Neutrophil (primary cell): ENCODE data around the gene TNIK.

Experiments
- H3K27ac ChIP-seq: fragments of 200-600 bp; sonication (generic); 2 replicates; pipeline ENCODE4 v1.5.1; 2016; ENCODE audit warnings: mild to moderate bottlenecking, moderate library complexity
- H3K27me3 ChIP-seq: fragments of 200-600 bp; sonication (generic); 2 replicates; pipeline ENCODE4 v1.6.0; 2016; ENCODE audit warnings: mild to moderate bottlenecking
- H3K36me3 ChIP-seq: fragments of 200-600 bp; sonication (generic); 2 replicates; pipeline ENCODE4 v1.5.1; 2017
- H3K4me1 ChIP-seq, 2 experiments: fragments of 200-600 bp in 1 of 2; sonication (generic) in 1 of 2; 1 replicate in 1 of 2; 2 replicates in 1 of 2; pipeline versions ENCODE4 v1.5.1 to v1.6.1; 2013 to 2016; ENCODE audit warnings: low read depth in 1 of 2, low read length in 1 of 2, mild to moderate bottlenecking in 1 of 2, moderate library complexity in 1 of 2; ENCODE audit not compliant: control insufficient read depth in 1 of 2, insufficient read depth in 1 of 2
- H3K4me3 ChIP-seq, 2 experiments: fragments of 200-600 bp in 1 of 2; sonication (generic) in 1 of 2; 1 replicate in 1 of 2; 2 replicates in 1 of 2; pipeline ENCODE4 v1.5.1; 2013 to 2016; ENCODE audit warnings: low read depth in 1 of 2, low read length in 1 of 2, mild to moderate bottlenecking in 1 of 2, moderate library complexity in 1 of 2
- H3K9me3 ChIP-seq: fragments of 200-600 bp; sonication (generic); 2 replicates; pipeline ENCODE4 v1.5.1; 2016
- CTCF ChIP-seq: fragments of 200-600 bp; sonication (generic); IDR thresholded peaks from 2 replicates; pipeline ENCODE4 v1.5.1; 2016; ENCODE audit warnings: antibody characterized with exemption

Gene TNIK

DNA sequence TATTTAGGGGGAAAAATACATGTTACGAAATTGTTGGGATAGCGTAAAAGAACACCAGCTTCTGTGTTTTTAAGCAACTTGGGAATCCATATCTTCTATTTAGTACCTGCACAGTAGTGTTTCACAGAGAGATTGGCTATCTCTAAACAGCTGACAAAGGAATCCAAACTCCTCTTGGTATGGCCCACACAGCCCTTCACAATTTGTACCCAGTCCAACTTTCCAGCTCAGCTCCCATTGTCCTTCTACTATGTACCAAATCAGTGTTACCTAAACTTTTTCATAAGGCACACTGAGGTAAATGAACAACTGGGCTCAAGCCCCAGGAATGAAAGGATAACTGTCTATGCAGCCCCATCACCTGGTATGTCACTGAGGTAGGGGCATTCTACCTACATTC lies 61.9 kb downstream of the TNIK start:
- no peak for TF ChIP-seq CTCF

GRCh38 chr3:171397089-171397488 lies 63.1 kb downstream of the TNIK start:
- no peak for TF ChIP-seq CTCF
- H3K27me3 ChIP-seq, result no peaks in the 10 kb centered on the region
- H3K4me1 ChIP-seq, result no peaks in the 10 kb centered on the region
- no peak overlapping the region for H3K4me3 ChIP-seq
- H3K27ac ChIP-seq, result no peak overlapping the region
- no peaks in the 10 kb centered on the region for H3K36me3 ChIP-seq
- H3K9me3 ChIP-seq, result no peaks in the 10 kb centered on the region

More for the DNA sequence above, 61.9 kb downstream of the TNIK start:
- Histone ChIP-seq H3K36me3 (no peaks in the 10 kb centered on the region), H3K27ac (no peak overlapping the region), H3K9me3 (no peaks in the 10 kb centered on the region), H3K27me3 (no peaks in the 10 kb centered on the region), H3K4me1 (no peaks in the 10 kb centered on the region), H3K4me3 (no peak overlapping the region)

DNA sequence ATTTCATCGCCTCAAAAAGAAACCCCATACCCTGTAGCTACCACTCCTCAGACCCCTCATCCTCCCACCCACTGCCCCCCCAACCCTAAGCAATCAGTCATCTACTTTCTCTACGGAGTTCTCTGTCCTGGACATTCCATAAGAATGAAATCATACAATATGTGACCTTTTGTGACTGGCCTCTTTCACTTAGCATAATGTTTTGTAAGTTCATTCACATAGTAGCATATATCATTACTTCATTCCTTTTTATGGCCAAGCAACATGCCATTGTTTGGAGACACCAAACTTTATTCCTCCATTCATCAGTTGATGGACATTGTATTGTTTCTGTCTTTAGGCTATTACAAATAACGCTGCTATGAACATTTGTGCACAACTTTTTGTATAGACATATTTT lies 64.2 kb downstream of the TNIK start:
- Histone ChIP-seq H3K9me3 (no peaks in the 10 kb centered on the region), H3K4me3 (no peak overlapping the region), H3K27ac (no peak overlapping the region), H3K27me3 (no peaks in the 10 kb centered on the region), H3K36me3 (no peaks in the 10 kb centered on the region), H3K4me1 (no peaks in the 10 kb centered on the region)
- TF ChIP-seq CTCF, result no peak

DNA sequence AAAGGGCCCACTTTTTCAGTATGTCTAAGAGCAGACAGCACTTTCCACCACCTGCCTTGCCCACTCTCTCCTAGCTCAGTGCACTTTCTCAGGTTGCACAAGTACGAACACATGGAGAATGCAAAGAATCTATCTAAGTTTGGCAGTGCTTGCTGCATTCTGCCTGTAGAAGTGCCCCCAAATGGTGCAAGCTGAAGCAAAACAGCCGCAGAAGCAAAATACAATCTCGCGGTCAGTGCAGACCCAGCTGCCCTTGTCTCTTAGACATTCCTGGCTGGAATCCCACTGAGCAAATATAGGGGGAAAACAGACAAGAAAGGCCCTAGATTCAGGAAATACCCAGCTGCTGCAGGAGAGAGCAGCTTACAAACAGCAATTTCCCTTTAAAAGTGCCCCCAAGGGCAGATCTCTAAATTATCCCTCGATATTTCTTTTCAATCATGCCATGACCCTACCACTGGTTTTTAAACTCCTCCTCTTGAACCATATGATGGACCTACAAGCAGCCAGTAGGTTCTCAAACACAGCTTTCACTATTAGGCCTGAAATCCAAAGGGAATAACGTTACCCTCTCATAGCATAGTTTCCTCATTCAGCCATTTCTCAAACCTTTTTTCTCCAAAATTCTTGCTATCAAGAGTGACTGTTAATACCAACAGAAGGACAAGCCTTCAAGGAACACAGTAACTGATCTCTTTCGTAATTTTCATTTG lies 67.0 kb downstream of the TNIK start:
- H3K27me3 ChIP-seq, result no peaks in the 10 kb centered on the region
- no peaks in the 10 kb centered on the region for H3K9me3 ChIP-seq
- no peak overlapping the region for H3K4me3 ChIP-seq
- no peaks in the 10 kb centered on the region for H3K36me3 ChIP-seq
- no peak overlapping the region for H3K27ac ChIP-seq
- no peaks in the 10 kb centered on the region for H3K4me1 ChIP-seq
- TF ChIP-seq CTCF, result no peak

DNA sequence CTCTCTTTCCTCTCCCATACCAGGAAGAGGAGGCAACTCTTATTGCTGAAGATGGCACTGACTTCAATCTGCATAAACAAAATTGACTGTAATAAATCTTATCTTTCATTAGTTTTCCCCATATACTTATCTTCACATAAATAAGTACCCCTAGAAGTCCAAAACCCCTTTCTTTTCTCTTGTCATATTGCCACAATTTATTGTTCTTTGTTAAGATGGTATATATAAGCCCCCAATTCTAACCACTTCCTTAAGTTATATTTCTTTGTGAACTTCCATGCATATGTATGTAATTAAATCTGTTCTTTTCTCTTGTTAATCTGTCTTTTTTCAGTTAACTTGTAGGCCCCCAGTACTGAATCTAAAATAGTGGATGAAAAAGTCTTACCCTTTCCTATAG lies 68.8 kb downstream of the TNIK start:
- Histone ChIP-seq H3K4me3 (no peak overlapping the region), H3K27ac (no peak overlapping the region), H3K9me3 (no peaks in the 10 kb centered on the region), H3K36me3 (no peaks in the 10 kb centered on the region), H3K27me3 (no peaks in the 10 kb centered on the region), H3K4me1 (no peaks in the 10 kb centered on the region)
- TF ChIP-seq CTCF, result no peak
